HG03025 (cell line): Measurements from ENCODE around the gene ANKRD9.

Experiments used
- ATAC-seq: cut with Tn5 transposase; IDR thresholded peaks from one replicate; pipeline ENCODE4 v1.9.1; 2021; ENCODE audit warnings: mild to moderate bottlenecking, moderate library complexity; ENCODE audit not compliant: unreplicated experiment, low FRiP score

ANKRD9 gene

GRCh38 chr14:102500158-102500662 lies 9.4 kb downstream of the ANKRD9 start:
- no peak for ATAC-seq

- ATAC-seq: no peak
These were observed 10.0 kb downstream of the ANKRD9 start for GRCh38 chr14:102499401-102500157.

DNA sequence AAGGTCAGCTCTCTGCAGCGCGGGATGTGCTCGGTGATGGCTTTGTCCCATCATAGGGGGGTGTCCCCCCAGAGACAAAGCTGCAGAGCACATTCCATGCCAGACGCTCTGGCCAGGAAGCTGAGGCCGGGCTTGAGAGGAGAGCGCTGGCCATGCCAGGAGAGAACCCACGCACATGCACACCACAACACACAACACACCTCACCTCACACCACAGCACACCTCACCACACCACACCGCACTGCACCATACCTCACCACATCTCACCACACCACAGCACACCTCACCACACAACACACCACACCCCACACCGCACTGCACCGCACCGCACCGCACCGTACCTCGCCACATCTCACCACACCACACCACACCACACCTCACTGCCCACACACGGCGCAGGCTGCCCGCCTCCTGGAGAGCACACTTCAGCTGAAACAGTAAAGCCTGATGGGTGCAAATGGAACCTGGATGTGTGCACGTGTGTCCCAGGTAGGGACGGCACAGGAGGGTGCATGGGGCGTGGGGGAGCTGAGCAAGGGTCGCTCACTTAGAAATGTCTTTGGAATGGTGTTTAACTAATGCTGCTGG lies 10.8 kb downstream of the ANKRD9 start:
- ATAC-seq: no peak

DNA sequence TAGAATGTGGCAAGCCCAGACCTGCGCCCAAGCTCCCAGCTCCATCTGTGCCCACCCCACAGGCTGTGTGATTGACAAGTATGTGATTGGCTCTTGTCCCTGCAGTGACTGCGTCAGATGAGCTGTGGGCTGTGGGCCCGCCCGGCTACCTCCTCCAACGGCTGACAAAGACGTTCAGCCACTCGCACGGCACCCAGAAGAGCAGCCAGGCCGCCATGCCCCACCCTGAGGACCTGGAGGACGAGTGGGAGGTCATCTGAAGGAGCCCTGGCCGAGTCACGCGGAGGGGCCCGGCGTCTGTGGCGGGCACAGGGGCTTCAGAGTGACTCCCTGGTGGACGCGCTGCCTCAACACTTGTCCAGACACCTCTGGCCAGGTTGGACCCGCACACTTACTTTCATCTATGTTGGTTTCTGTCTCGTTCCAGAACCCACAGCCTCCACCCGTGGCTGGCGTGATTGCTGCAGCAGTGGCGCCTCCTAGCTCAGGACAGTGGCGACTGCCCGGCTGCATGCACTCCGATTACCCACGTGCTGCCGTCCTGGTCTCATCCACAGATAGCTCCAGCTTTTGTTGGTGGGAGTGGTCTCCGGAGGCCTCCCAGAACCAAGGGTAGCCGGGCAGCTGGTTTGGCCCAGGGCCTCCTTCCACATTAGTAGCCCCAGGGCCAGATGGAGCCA lies 11.4 kb downstream of the ANKRD9 start:
- no peak for ATAC-seq

GRCh38 chr14:102496958-102497744 lies 12.4 kb downstream of the ANKRD9 start:
- no peak for ATAC-seq

DNA sequence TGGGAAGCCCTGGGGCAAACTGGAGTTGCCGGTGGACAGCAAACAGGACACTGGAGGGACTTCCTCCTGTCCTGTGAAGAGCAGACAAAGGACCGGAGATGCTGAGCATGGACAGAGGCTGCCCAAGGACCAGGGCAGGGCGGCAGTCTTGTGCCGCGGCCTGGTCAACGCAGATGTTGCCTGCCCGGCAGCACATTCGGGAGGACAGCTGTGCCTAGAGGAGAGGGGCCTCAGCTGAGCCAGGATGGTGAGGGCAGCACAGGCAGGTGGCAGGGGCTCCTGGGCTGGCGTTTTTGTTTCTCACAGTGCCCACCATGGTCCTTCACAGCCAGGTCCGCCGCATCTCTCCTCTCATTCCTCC lies 13.3 kb downstream of the ANKRD9 start:
- no peak for ATAC-seq

GRCh38 chr14:102495491-102496330 lies 13.9 kb downstream of the ANKRD9 start:
- no peak for ATAC-seq

DNA sequence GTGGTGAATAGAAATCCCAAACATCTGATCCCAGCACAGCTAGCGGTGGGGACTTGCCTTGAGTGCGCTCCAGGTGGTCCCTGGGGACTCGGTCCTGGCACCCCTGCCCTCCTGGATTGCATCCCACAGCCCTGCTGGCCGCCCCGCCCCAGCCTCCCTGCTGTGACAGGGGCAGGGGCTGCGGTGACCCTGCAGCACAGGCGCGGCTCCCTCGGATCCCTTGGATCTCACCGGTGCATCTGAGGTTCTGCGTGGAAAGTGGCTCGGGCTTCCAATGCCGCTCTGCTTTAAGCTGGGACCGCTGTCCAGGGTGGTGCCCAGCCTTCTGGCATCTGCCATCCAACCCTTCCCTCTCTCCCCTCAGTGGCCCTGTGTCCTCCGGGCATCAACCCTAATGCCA lies 16.0 kb downstream of the ANKRD9 start:
- ATAC-seq: no peak

- no peak for ATAC-seq
These were observed 16.5 kb downstream of the ANKRD9 start for GRCh38 chr14:102493096-102493495.

GRCh38 chr14:102492531-102492910 lies 17.1 kb downstream of the ANKRD9 start:
- no peak for ATAC-seq

- no peak for ATAC-seq
These were observed 17.6 kb downstream of the ANKRD9 start for GRCh38 chr14:102491786-102492530.

DNA sequence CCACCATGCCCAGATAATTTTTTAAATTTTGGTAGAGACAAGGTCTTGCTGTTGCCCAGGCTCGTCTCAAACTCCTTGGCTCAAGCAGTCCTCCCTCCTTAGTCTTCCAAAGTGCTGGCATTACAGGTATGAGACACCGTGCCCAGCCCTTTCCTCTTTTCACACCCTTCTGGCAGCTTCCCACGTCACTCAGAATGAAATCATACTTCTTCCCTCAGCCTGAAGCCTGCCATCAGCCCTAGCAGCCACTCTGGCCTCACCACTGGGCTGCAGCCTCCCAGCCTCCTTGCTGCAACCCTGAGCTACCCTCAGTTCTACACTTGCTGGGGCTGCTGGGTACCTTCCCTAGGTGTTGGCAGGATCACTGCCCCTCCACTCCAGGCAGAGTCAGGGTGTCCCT lies 18.2 kb downstream of the ANKRD9 start:
- no peak for ATAC-seq

DNA sequence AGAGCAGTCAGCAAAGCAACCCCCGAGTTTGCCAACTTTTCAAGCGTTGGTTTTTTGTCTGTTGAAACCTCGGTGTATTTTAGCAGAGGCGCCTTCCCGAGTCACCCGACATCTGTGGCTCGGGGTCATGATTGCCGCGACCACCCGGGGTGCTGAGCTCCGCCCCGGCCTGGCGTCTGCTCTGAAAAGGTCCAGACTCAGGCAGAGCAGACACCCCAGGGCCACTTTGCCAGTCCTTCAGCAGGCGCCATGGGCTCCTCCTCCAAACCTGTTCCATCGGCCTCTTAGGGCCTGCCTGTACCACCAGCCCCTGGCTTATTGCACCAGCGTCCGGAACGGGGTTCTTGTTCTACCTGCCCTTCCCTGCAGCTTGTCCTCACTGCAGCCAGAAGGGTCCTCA lies 19.1 kb downstream of the ANKRD9 start:
- no peak for ATAC-seq

DNA sequence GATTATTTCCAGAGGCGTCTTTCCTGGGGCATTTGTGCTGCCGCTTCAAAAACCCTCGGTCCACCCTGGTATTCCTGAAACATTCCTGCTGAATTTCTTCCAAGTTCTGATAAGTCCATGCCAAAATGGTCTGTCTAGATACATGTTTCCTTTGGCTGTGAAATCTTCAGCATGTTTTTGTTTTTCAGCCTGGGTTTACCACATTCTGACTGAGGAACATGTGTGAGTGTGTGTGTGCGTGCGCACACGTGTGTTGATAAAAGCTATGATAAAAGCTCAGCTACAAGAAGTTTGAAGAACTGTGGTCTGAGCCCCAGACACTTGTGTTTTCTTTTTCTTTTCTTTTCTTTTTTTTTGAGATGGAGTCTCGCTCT lies 22.4 kb downstream of the ANKRD9 start:
- no peak for ATAC-seq

GRCh38 chr14:102486513-102487203 lies 22.9 kb downstream of the ANKRD9 start:
- ATAC-seq: no peak

DNA sequence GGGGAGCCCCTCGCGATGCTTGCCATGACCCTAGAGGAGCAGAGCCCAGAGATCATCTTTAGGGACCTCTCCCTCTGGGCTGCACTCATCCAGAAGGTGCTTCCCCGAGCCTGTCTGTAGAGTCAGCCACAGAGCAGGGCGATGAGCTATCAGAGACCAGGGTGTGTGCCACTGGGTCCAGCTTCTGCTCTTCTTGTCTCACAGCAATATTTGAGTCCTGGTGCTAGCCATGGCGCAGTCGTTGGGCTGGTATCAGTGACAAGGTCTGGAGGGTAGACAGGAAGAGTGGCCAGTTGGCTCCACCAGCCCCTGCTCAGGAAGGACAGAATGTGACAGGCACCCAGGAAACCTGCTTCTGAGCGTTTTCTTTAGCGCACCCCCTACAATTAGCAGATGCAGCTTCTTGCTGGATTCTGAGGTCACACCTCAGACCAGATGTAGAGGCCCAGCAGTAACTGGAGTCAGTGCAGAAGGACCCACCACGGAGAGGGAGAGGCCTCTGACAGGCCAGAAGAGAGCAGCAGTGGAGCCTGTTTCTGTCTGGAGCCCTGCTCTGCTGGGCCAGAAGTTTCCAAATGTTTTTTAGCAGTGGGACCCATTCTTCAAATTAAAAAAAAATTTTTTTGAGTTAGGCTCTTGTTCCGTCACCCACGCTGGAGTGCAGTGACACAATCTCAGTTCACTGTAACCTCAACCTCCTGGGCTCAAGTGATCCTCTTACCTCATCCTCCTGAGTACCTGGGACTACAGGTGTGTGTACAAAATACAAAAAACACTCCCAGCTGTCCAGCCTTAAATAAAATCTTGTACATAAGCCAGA lies 23.7 kb downstream of the ANKRD9 start:
- no peak for ATAC-seq

DNA sequence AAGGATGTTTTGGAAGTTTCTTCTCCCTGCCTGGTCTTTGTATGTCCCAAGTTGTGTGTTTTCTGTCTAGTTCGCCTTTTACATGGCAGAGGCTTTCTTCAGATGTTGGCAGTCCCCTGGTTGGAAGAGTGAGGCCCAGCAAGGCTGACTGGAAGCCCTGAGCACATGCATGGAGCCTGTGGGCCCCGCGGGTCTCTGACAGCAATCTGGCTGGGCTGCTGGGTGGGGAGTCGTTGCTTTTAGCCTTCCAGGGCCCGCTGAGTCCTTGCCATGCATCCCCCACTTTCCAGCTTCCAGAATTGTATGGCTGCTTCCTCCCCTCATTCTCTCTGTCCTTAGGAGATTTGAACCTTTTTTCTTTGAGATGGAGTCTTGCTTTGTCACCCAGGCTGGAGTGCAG lies 25.3 kb downstream of the ANKRD9 start:
- no peak for ATAC-seq

DNA sequence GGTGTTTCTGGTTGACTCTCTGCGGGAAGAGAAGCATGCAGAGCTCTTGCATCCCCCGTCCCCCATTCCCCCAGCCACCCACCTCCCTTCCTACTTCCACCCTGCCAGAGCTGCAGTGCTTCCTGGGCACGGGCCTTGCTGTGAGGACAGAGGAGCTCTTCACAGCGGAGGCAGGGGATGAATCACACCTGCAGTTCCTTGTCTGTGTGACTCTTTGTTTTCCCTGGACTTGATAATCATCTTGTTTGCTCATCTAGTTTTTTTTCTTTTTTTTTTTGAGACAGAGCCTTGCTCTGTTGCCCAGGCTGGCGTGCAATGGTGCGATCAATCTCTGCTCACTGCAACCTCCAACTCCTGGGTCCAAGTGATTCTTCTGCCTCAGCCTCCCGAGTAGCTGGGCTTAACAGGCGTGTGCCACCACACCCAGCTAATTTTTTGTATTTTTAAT lies 27.8 kb downstream of the ANKRD9 start:
- no peak for ATAC-seq
